GM13976 (cell line): ENCODE measurements around the gene F2RL1.
"Not testable (repeated sequence)": the region's sequence is repeated elsewhere in the genome, so short reads cannot be mapped to it uniquely, and the experiment has no call there.

ENCODE experiments used
- DNase-seq: peaks from one replicate; pipeline ENCODE4 v3.0.0; 2012; ENCODE audit warnings: low spot score
- CTCF ChIP-seq: IDR thresholded peaks from 2 replicates; pipeline ENCODE4 v1.5.1; 2012; ENCODE audit warnings: borderline replicate concordance, mild to moderate bottlenecking; ENCODE audit not compliant: insufficient read depth; ENCODE audit errors: extremely low read depth, missing control alignments, control extremely low read depth
- in situ Hi-C: fragments of 300-500 bp; cut with MboI; formaldehyde crosslinking; loops from one replicate; pipeline ENCODE4 v1.12.0; 2022; ENCODE audit warnings: low sequenced_read_pairs, mixed read lengths, inconsistent platforms; ENCODE audit not compliant: unreplicated experiment

The F2RL1 gene

GRCh38 chr5:76805821-76806505, 12.9 kb upstream of the F2RL1 start:
- in situ Hi-C loops = no loop called here
- no peak for DNase-seq
- no peak for TF ChIP-seq CTCF

- TF ChIP-seq CTCF = no peak
- in situ Hi-C loops = no loop called here
- DNase-seq = no peak
Observed at GRCh38 chr5:76807296-76807695, 11.5 kb upstream of the F2RL1 start.

GRCh38 chr5:76808141-76808691, 10.6 kb upstream of the F2RL1 start:
- in situ Hi-C loops = no loop called here
- DNase-seq = no peak
- no peak for TF ChIP-seq CTCF

GRCh38 chr5:76809141-76809540, 9.7 kb upstream of the F2RL1 start:
- no peak for TF ChIP-seq CTCF
- in situ Hi-C loops = no loop called here

GRCh38 chr5:76810236-76810635, 8.6 kb upstream of the F2RL1 start:
- in situ Hi-C loops = no loop called here
- no peak for TF ChIP-seq CTCF
- no peak for DNase-seq

More at GRCh38 chr5:76809141-76809540, 9.7 kb upstream of the F2RL1 start:
- DNase-seq = no peak

GRCh38 chr5:76811214-76811613, 7.6 kb upstream of the F2RL1 start:
- no peak for TF ChIP-seq CTCF
- in situ Hi-C loops = no loop called here
- DNase-seq = no peak

GRCh38 chr5:76812209-76812608, 6.6 kb upstream of the F2RL1 start:
- DNase-seq, in situ Hi-C loops: not testable (repeated sequence)
